ENCODE measurements around the gene G6PD.
"Not testable (repeated sequence)": the region's sequence is repeated elsewhere in the genome, so short reads cannot be mapped to it uniquely, and the experiment has no call there.

Gene G6PD

DNA sequence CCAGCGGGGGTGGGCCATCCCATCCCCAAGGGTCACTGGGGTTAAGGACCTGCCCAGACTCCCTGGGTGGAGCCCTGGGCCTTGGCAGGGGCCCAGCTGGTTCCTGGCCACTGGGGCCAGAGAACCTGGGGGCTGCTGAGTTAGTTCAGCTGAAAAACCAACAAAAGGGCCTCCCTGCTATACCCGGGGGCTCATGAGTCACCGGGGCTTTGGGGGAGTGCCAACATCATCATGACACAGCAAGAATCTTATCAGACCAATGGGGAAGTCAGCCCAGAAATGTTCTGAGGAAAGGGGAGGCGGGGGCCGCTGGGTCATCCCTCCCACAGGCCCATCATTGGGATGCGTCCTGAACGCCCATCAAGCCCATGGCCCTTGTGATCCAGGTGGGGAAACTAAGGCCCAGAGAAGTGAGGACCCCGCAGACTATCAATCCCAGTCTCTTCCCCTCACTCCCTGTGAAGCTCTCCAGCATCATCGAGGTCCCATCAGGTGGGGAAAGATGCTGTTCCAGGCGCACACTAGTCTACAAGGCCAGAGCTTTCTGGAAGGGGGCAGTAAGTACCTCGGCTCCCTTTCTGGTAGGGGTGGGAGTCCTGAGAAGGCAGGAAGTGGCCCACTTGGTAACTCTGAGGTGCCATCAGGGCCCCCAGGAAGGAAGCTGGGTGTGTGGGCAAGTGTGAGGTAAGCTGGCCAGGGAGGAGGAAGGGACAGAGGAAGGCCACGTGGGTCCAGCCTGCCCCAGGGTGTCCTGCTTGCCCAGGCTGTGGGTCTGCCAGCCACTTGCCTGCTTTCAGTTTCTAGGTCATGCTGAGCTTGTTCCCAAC is 4.5 kb downstream of the G6PD start:
- H3K9me3 ChIP-seq (ENCODE audit: control insufficient read depth in 1 of 2, low read length in 2 of 2): no peaks in the 10 kb centered on the region
- H3K36me3 ChIP-seq (ENCODE audit: control insufficient read depth in 1 of 2, insufficient read depth in 2 of 2, low read length in 2 of 2): peaks cover 0 to 6% of the 10 kb centered on the region in 2 donors
- H3K4me1 ChIP-seq (ENCODE audit: control insufficient read depth in 1 of 2, insufficient read depth in 2 of 2, low read length in 2 of 2): peaks cover 0 to 9% of the 10 kb centered on the region in 2 donors
- no peaks in the 10 kb centered on the region for H3K27me3 ChIP-seq (ENCODE audit: low read depth, low read length)
- H3K27ac ChIP-seq (ENCODE audit: low read length): peak overlapping the region; percentile 71
- no peak overlapping the region for H3K4me3 ChIP-seq (ENCODE audit: low read depth in 1 of 2, low read length in 2 of 2)

- Histone ChIP-seq H3K27me3 (ENCODE audit: low read depth, low read length) (no peaks in the 10 kb centered on the region), H3K9me3 (ENCODE audit: control insufficient read depth in 1 of 2, low read length in 2 of 2) (no peaks in the 10 kb centered on the region), H3K4me3 (ENCODE audit: low read depth in 1 of 2, low read length in 2 of 2) (no peak overlapping the region), H3K27ac (ENCODE audit: low read length) (no peak overlapping the region), H3K36me3 (ENCODE audit: control insufficient read depth in 1 of 2, insufficient read depth in 2 of 2, low read length in 2 of 2) (peaks cover 0 to 6% of the 10 kb centered on the region in 2 donors), H3K4me1 (ENCODE audit: control insufficient read depth in 1 of 2, insufficient read depth in 2 of 2, low read length in 2 of 2) (peaks cover 0 to 9% of the 10 kb centered on the region in 2 donors)
Measured at GRCh38 chrX:154541589-154541895, 5.1 kb downstream of the G6PD start.

- no peaks in the 10 kb centered on the region for H3K9me3 ChIP-seq (ENCODE audit: control insufficient read depth in 1 of 2, low read length in 2 of 2)
- no peak overlapping the region for H3K4me3 ChIP-seq (ENCODE audit: low read depth in 1 of 2, low read length in 2 of 2)
- peaks cover 0 to 6% of the 10 kb centered on the region in 2 donors for H3K4me1 ChIP-seq (ENCODE audit: control insufficient read depth in 1 of 2, insufficient read depth in 2 of 2, low read length in 2 of 2)
- peaks cover 0 to 6% of the 10 kb centered on the region in 2 donors for H3K36me3 ChIP-seq (ENCODE audit: control insufficient read depth in 1 of 2, insufficient read depth in 2 of 2, low read length in 2 of 2)
- H3K27ac ChIP-seq (ENCODE audit: low read length): no peak overlapping the region
- H3K27me3 ChIP-seq (ENCODE audit: low read depth, low read length): no peaks in the 10 kb centered on the region
Measured at GRCh38 chrX:154540897-154541535, 5.6 kb downstream of the G6PD start.

DNA sequence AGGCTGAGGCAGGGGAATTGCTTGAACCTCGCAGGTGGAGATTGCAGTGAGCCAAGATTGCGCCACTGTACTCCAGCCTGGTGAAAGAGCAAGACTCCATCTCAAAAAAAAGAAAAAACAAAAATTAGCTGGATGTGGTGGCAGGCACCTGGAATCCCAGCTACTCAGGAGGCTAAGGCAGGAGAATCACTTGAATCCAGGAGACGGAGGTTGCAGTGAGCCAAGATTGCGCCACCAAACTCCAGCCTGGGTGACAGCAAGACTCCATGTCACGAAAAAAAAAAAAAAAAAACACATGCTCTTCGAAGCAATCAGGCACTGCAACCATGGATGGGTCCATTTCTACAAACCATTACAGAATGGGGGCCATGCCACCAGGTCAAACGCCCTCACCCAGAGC is 6.3 kb downstream of the G6PD start:
- not testable (repeated sequence) for H3K27ac ChIP-seq (ENCODE audit: low read length); H3K27me3 ChIP-seq (ENCODE audit: low read depth, low read length); H3K4me3 ChIP-seq (ENCODE audit: low read depth in 1 of 2, low read length in 2 of 2); H3K4me1 ChIP-seq (ENCODE audit: control insufficient read depth in 1 of 2, insufficient read depth in 2 of 2, low read length in 2 of 2); H3K9me3 ChIP-seq (ENCODE audit: control insufficient read depth in 1 of 2, low read length in 2 of 2)
- H3K36me3 ChIP-seq (ENCODE audit: control insufficient read depth in 1 of 2, insufficient read depth in 2 of 2, low read length in 2 of 2): peaks cover 0 to 11% of the 10 kb centered on the region in 2 donors

- peaks cover 0 to 8% of the 10 kb centered on the region in 2 donors for H3K4me1 ChIP-seq (ENCODE audit: control insufficient read depth in 1 of 2, insufficient read depth in 2 of 2, low read length in 2 of 2)
Measured at GRCh38 chrX:154539077-154539476, 7.6 kb downstream of the G6PD start.

GRCh38 chrX:154535892-154536291 is 10.8 kb downstream of the G6PD start:
- Histone ChIP-seq H3K36me3 (ENCODE audit: control insufficient read depth in 1 of 2, insufficient read depth in 2 of 2, low read length in 2 of 2) (peaks cover 0 to 19% of the 10 kb centered on the region in 2 donors), H3K9me3 (ENCODE audit: control insufficient read depth in 1 of 2, low read length in 2 of 2) (no peaks in the 10 kb centered on the region), H3K27ac (ENCODE audit: low read length) (no peak overlapping the region), H3K4me1 (ENCODE audit: control insufficient read depth in 1 of 2, insufficient read depth in 2 of 2, low read length in 2 of 2) (peaks cover 0 to 5% of the 10 kb centered on the region in 2 donors), H3K27me3 (ENCODE audit: low read depth, low read length) (no peaks in the 10 kb centered on the region), H3K4me3 (ENCODE audit: low read depth in 1 of 2, low read length in 2 of 2) (no peak overlapping the region)

More at GRCh38 chrX:154539077-154539476, 7.6 kb downstream of the G6PD start:
- no peak overlapping the region for H3K4me3 ChIP-seq (ENCODE audit: low read depth in 1 of 2, low read length in 2 of 2)
- H3K36me3 ChIP-seq (ENCODE audit: control insufficient read depth in 1 of 2, insufficient read depth in 2 of 2, low read length in 2 of 2): peaks cover 0 to 16% of the 10 kb centered on the region in 2 donors
- no peaks in the 10 kb centered on the region for H3K9me3 ChIP-seq (ENCODE audit: control insufficient read depth in 1 of 2, low read length in 2 of 2)
- H3K27ac ChIP-seq (ENCODE audit: low read length): no peak overlapping the region
- H3K27me3 ChIP-seq (ENCODE audit: low read depth, low read length): no peaks in the 10 kb centered on the region

- Histone ChIP-seq H3K27me3 (ENCODE audit: low read depth, low read length) (no peaks in the 10 kb centered on the region), H3K4me3 (ENCODE audit: low read depth in 1 of 2, low read length in 2 of 2) (no peak overlapping the region), H3K36me3 (ENCODE audit: control insufficient read depth in 1 of 2, insufficient read depth in 2 of 2, low read length in 2 of 2) (peaks cover 0 to 19% of the 10 kb centered on the region in 2 donors), H3K9me3 (ENCODE audit: control insufficient read depth in 1 of 2, low read length in 2 of 2) (no peaks in the 10 kb centered on the region), H3K4me1 (ENCODE audit: control insufficient read depth in 1 of 2, insufficient read depth in 2 of 2, low read length in 2 of 2) (peaks cover 0 to 5% of the 10 kb centered on the region in 2 donors), H3K27ac (ENCODE audit: low read length) (no peak overlapping the region)
Measured at GRCh38 chrX:154534526-154535322, 11.9 kb downstream of the G6PD start.

DNA sequence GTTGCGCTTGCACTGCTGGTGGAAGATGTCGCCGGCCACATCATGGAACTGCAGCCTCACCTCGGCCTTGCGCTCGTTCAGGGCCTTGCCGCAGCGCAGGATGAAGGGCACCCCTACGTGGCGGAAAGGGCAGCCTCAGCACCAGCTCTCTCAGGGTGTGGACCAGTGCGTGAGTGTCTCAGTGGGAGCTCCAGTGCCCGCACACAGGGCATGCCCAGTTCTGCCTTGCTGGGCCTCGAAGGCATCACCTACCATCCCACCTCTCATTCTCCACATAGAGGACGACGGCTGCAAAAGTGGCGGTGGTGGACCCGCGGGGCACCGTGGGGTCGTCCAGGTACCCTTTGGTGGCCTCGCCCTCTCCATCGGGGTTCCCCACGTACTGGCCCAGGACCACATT is 14.0 kb downstream of the G6PD start:
- H3K27me3 ChIP-seq (ENCODE audit: low read depth, low read length): no peaks in the 10 kb centered on the region
- peaks cover 0 to 5% of the 10 kb centered on the region in 2 donors for H3K4me1 ChIP-seq (ENCODE audit: control insufficient read depth in 1 of 2, insufficient read depth in 2 of 2, low read length in 2 of 2)
- no peak overlapping the region for H3K27ac ChIP-seq (ENCODE audit: low read length)
- H3K9me3 ChIP-seq (ENCODE audit: control insufficient read depth in 1 of 2, low read length in 2 of 2): no peaks in the 10 kb centered on the region
- no peak overlapping the region for H3K4me3 ChIP-seq (ENCODE audit: low read depth in 1 of 2, low read length in 2 of 2)
- peaks cover 0 to 19% of the 10 kb centered on the region in 2 donors for H3K36me3 ChIP-seq (ENCODE audit: control insufficient read depth in 1 of 2, insufficient read depth in 2 of 2, low read length in 2 of 2)

- no peak overlapping the region for H3K27ac ChIP-seq (ENCODE audit: low read length)
- H3K4me3 ChIP-seq (ENCODE audit: low read depth in 1 of 2, low read length in 2 of 2): no peak overlapping the region
- H3K27me3 ChIP-seq (ENCODE audit: low read depth, low read length): no peaks in the 10 kb centered on the region
- H3K36me3 ChIP-seq (ENCODE audit: control insufficient read depth in 1 of 2, insufficient read depth in 2 of 2, low read length in 2 of 2): peaks cover 0 to 19% of the 10 kb centered on the region in 2 donors
- H3K9me3 ChIP-seq (ENCODE audit: control insufficient read depth in 1 of 2, low read length in 2 of 2): no peaks in the 10 kb centered on the region
- H3K4me1 ChIP-seq (ENCODE audit: control insufficient read depth in 1 of 2, insufficient read depth in 2 of 2, low read length in 2 of 2): peaks cover 0 to 9% of the 10 kb centered on the region in 2 donors
Measured at GRCh38 chrX:154531626-154532025, 15.0 kb downstream of the G6PD start.

DNA sequence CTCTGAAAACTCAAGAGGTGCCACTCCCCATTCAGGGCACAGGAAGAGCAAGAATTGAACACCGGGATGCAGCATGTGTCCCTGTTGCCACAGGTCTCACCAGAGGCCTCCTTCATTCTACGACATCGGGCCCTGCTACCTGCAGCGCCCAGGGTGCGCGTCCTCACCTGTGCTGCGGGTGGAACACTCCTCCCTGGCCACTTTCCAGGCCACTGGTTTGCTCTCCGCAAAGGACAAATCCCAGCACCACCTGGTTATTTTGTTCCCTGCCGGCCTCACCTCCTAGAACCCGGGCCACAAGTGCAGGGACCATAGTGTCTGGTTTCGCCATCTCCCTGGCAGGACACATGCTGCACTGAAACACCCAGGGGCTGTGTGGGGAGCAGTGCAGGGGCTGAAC is 16.4 kb downstream of the G6PD start:
- Histone ChIP-seq H3K9me3 (ENCODE audit: control insufficient read depth in 1 of 2, low read length in 2 of 2) (no peaks in the 10 kb centered on the region), H3K4me1 (ENCODE audit: control insufficient read depth in 1 of 2, insufficient read depth in 2 of 2, low read length in 2 of 2) (peaks cover 0 to 9% of the 10 kb centered on the region in 2 donors), H3K27me3 (ENCODE audit: low read depth, low read length) (no peaks in the 10 kb centered on the region), H3K4me3 (ENCODE audit: low read depth in 1 of 2, low read length in 2 of 2) (no peak overlapping the region), H3K27ac (ENCODE audit: low read length) (no peak overlapping the region), H3K36me3 (ENCODE audit: control insufficient read depth in 1 of 2, insufficient read depth in 2 of 2, low read length in 2 of 2) (peaks cover 0 to 13% of the 10 kb centered on the region in 2 donors)

- Histone ChIP-seq H3K9me3 (ENCODE audit: control insufficient read depth in 1 of 2, low read length in 2 of 2) (no peaks in the 10 kb centered on the region), H3K4me1 (ENCODE audit: control insufficient read depth in 1 of 2, insufficient read depth in 2 of 2, low read length in 2 of 2) (peaks cover 0 to 4% of the 10 kb centered on the region in 2 donors), H3K27ac (ENCODE audit: low read length) (no peak overlapping the region), H3K4me3 (ENCODE audit: low read depth in 1 of 2, low read length in 2 of 2) (no peak overlapping the region), H3K27me3 (ENCODE audit: low read depth, low read length) (no peaks in the 10 kb centered on the region), H3K36me3 (ENCODE audit: control insufficient read depth in 1 of 2, insufficient read depth in 2 of 2, low read length in 2 of 2) (peaks cover 0 to 9% of the 10 kb centered on the region in 2 donors)
Measured at GRCh38 chrX:154529206-154529612, 17.4 kb downstream of the G6PD start.
